C4-2B (cell line): ENCODE measurements around the gene PRR7.

Experiments used
- ZFX ChIP-seq: fragments of 450-650 bp; IDR thresholded peaks from 2 replicates; pipeline ENCODE4 v1.6.1; 2017
- TF ChIP-seq, protein P1 (sequence below): fragments of 450-650 bp; conservative IDR thresholded peaks from 2 replicates; pipeline ENCODE4 v1.5.1; 2017; ENCODE audit warnings: mild to moderate bottlenecking

DNA sequence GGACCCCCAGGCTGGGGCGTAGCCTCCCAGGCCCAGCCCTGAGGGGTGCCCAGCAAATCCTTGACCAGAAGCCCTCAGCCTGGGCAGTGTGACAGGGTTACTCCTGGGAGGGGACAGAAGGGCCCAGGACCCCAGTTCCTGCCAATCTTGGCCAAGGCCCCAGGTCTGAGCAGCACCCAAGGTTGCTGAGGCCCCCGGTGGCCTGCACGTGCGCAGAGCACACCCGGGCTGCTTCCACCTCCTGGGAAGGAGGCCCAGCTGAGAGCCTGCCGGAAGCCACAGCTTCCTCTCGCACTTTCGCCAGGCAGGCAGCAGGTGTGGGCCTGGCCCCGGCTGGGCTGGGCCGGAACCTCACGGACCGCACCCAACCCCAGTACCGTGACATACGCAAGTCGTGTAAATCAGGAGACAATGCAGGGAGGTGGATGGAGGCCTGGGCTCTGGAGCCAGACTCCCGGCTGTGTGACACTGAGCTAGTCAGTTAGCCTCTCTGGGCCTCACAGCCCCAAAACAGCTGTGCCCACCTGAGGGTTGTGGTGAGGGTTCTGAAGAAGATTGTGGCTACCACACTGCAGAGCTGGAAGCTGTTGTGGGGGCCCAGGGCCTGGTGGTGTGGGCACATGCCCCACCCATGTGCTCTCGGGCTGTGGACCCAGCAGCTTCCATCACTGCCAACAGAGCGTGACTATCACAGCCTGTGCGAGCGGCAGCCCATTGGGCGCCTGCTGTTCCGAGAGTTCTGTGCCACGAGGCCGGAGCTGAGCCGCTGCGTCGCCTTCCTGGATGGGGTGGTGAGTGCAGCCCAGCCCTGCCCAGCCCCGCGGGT, 15.1 kb upstream of the PRR7 start:
- TF ChIP-seq, protein P1, sequence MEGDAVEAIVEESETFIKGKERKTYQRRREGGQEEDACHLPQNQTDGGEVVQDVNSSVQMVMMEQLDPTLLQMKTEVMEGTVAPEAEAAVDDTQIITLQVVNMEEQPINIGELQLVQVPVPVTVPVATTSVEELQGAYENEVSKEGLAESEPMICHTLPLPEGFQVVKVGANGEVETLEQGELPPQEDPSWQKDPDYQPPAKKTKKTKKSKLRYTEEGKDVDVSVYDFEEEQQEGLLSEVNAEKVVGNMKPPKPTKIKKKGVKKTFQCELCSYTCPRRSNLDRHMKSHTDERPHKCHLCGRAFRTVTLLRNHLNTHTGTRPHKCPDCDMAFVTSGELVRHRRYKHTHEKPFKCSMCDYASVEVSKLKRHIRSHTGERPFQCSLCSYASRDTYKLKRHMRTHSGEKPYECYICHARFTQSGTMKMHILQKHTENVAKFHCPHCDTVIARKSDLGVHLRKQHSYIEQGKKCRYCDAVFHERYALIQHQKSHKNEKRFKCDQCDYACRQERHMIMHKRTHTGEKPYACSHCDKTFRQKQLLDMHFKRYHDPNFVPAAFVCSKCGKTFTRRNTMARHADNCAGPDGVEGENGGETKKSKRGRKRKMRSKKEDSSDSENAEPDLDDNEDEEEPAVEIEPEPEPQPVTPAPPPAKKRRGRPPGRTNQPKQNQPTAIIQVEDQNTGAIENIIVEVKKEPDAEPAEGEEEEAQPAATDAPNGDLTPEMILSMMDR: no peak
- TF ChIP-seq ZFX: no peak
